Measurements from ENCODE around the gene CNOT2. TPM values are rescaled to one million over a fixed set of nuclear protein-coding genes. Genes with fewer than 3 reads are reported as not detected.

Gene CNOT2
- total RNA-seq, 1 experiment from 2014 or later = 82.9 TPM

DNA sequence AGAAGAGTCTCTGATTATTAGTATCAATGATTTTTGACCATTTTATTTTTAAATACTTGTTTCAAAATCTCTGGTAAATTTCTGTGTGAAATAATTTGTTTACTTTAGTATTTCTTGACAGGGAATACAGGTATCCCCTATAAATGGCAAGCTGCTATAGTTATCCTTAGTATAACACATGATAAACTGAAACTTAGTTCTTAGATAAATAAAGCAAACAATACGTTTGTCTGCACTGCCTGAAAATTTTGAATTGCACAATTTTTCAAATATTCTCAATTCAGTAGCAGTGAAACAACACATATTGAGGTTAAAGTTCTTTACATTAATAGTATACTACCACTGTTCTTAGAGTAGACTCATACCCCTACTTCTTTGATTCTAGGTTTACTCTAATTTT lies 26.9 kb downstream of the CNOT2 start:
- Histone ChIP-seq H3K4me1 (ENCODE audit: insufficient read depth, low read length) (no peaks in the 10 kb centered on the region; the same call in 1 of the 2 replicates), H3K4ac (ENCODE audit: low read depth, low read length) (no peak overlapping the region), H3K79me2 (ENCODE audit: insufficient read depth, low read length) (peaks cover 28% of the 10 kb centered on the region; the same call in 1 of the 2 replicates), H4K8ac (replicated peaks; ENCODE audit: insufficient read length, low read depth, low read length) (no peak overlapping the region), H2AK5ac (ENCODE audit: insufficient read length, low read length) (no peak overlapping the region), H3K9me3 (ENCODE audit: control insufficient read depth, low read depth, low read length) (no peaks in the 10 kb centered on the region), H3K23me2 (ENCODE audit: insufficient read length, low read depth, low read length, poor library complexity, severe bottlenecking) (no peaks in the 10 kb centered on the region), H2BK120ac (ENCODE audit: low read depth, low read length, poor library complexity, severe bottlenecking) (no peak overlapping the region), H4K5ac (ENCODE audit: insufficient read length, low read depth, low read length) (no peak overlapping the region), H3K27me3 (ENCODE audit: insufficient read depth, low read length) (no peaks in the 10 kb centered on the region), H3K18ac (ENCODE audit: insufficient read length, low read depth, low read length) (no peak overlapping the region), H3K56ac (ENCODE audit: insufficient read length, low read depth, low read length) (no peak overlapping the region), H2BK15ac (ENCODE audit: low read depth, low read length) (no peak overlapping the region), H2AFZ (ENCODE audit: low read length) (no peak overlapping the region), H4K91ac (ENCODE audit: insufficient read length, low read depth, low read length) (no peak overlapping the region), H4K20me1 (ENCODE audit: control insufficient read depth, insufficient read depth, insufficient read length) (no peaks in the 10 kb centered on the region), H2BK20ac (ENCODE audit: low read depth, low read length, poor library complexity, severe bottlenecking) (no peak overlapping the region), H2BK12ac (ENCODE audit: insufficient read length, low read depth, low read length) (no peak overlapping the region), H3T11ph (ENCODE audit: low read length) (no peak overlapping the region), H2BK5ac (ENCODE audit: insufficient read length, low read length) (no peak overlapping the region), H3K4me2 (ENCODE audit: insufficient read depth, insufficient read length, low read length) (no peak overlapping the region), H3K79me1 (ENCODE audit: insufficient read depth, low read depth, low read length, poor library complexity, severe bottlenecking) (no peaks in the 10 kb centered on the region), H3K23ac (ENCODE audit: insufficient read length, low read depth, low read length) (no peak overlapping the region), H3K27ac (ENCODE audit: insufficient read length, low read depth, low read length) (no peak overlapping the region), H3K14ac (ENCODE audit: insufficient read depth, low read length) (no peak overlapping the region), H3K9ac (ENCODE audit: extremely low read depth, insufficient read length, low read length) (no peak overlapping the region)
- TF ChIP-seq, protein P1, sequence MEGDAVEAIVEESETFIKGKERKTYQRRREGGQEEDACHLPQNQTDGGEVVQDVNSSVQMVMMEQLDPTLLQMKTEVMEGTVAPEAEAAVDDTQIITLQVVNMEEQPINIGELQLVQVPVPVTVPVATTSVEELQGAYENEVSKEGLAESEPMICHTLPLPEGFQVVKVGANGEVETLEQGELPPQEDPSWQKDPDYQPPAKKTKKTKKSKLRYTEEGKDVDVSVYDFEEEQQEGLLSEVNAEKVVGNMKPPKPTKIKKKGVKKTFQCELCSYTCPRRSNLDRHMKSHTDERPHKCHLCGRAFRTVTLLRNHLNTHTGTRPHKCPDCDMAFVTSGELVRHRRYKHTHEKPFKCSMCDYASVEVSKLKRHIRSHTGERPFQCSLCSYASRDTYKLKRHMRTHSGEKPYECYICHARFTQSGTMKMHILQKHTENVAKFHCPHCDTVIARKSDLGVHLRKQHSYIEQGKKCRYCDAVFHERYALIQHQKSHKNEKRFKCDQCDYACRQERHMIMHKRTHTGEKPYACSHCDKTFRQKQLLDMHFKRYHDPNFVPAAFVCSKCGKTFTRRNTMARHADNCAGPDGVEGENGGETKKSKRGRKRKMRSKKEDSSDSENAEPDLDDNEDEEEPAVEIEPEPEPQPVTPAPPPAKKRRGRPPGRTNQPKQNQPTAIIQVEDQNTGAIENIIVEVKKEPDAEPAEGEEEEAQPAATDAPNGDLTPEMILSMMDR (conservative IDR thresholded peaks at IDR 0.05) = no peak
- DNase-seq = no peak
- H3K27ac Mint-ChIP-seq = no peak overlapping the region
- H3K9me3 Mint-ChIP-seq = no peaks in the 10 kb centered on the region
- H3K4me1 Mint-ChIP-seq = peaks cover 33 to 48% of the 10 kb centered on the region in 2 experiments
- no peaks in the 10 kb centered on the region for H3K27me3 Mint-ChIP-seq (ENCODE audit: low read depth)
- no CpG with 5 or more reads among the region's 1 CpG for WGBS (ENCODE audit: extremely low coverage, insufficient read length, low lambda C conversion rate)
- peaks cover 0 to 8% (median 4%) of the 10 kb centered on the region in 3 experiments; a peak in 2 of 7 replicates for H3K36me3 Mint-ChIP-seq (ENCODE audit: insufficient read depth in 1 of 3, low read depth in 3 of 3)
- no peak overlapping the region for H3K4me3 Mint-ChIP-seq

Data from H9 (cell line).